Mucosa of descending colon (tissue), 3 donors: ENCODE measurements around the gene CEP41. TPM values are rescaled to one million over a fixed set of nuclear protein-coding genes. Genes with fewer than 3 reads are reported as not detected.
"Not testable (repeated sequence)": the region's sequence is repeated elsewhere in the genome, so short reads cannot be mapped to it uniquely, and the experiment has no call there.

ENCODE experiments used
- ATAC-seq: fragments of 200-7000 bp; cut with Tn5 transposase; one replicate; pipeline ENCODE4 v1.9.1; 2020; ENCODE audit warnings: mild to moderate bottlenecking, moderate library complexity
- DNase-seq, 3 donors: peaks; one replicate each; pipeline ENCODE4 v3.0.0-alpha.2; 2020
- H3K36me3 ChIP-seq: fragments of 200-600 bp; one replicate; pipeline ENCODE4 v1.8.0; 2021; ENCODE audit warnings: low read depth, mild to moderate bottlenecking
- H3K4me1 ChIP-seq: fragments of 200-600 bp; one replicate; pipeline ENCODE4 v1.8.0; 2021; ENCODE audit warnings: low read depth, mild to moderate bottlenecking
- H3K4me3 ChIP-seq: fragments of 200-600 bp; one replicate; pipeline ENCODE4 v1.8.0; 2021; ENCODE audit warnings: mild to moderate bottlenecking
- H3K9me3 ChIP-seq: fragments of 200-600 bp; one replicate; pipeline ENCODE4 v1.8.0; 2021; ENCODE audit warnings: mild to moderate bottlenecking
- intact Hi-C, 2 donors: fragments of 100-400 bp; cut with DNase I in 1 of 2; cut with micrococcal nuclease in 1 of 2; formaldehyde crosslinking; loops; one replicate each; pipeline versions ENCODE4 v1.11.0 to v1.11.1; 2022; cut with DNase I, micrococcal nuclease
- total RNA-seq, 3 donors: library from RNA; stranded (reverse); fragmentation: NEBNext Ultra II Directional in 2 of 3; extraction: Animal tissue kit (Norgen Biotek cat#: 25700) in 2 of 3; gene quantifications; one replicate each; pipeline versions ENCODE4 v1.2.1 to v1.2.4, GENCODE V29; 2021 to 2023
- TF ChIP-seq, protein P1 (sequence below): fragments of 200-600 bp; IDR thresholded peaks from one replicate; pipeline ENCODE4 v1.8.0; 2022; ENCODE audit warnings: antibody characterized with exemption, mild to moderate bottlenecking
- donor health status: DM: no; HTN: no; CAD: no; lungs with moderate emphysema.
- donor health status: DM: no; HTN: no; CAD: no.
- donor health status: DM: no; HTN: yes; CAD: no.

CEP41 gene
- total RNA-seq, 3 donors from 2014 or later, result 6.4 to 8.3 (median 6.6) TPM

DNA sequence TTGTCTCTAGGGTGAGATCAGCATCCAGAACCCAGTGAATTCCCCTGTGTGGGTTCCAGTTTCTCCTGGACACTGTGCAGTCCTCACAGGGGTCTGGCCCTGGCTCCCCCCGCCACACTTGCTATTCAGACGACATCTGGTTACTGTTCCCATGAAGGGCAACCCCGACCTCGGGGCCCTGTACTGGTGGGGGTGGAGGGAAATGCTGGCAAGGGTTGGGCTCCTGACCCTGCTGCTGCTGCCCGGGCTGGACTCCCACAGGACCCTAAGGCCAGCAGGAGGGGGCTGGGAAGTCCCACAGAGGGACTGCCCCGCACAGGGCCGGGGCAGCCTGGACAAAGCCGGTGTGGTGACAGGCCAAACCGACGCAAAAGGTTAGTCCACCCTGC lies 61.3 kb downstream of the CEP41 start:
- intact Hi-C loops, result no loop called here
- Histone ChIP-seq H3K9me3 (peaks cover 6% of the 10 kb centered on the region), H3K36me3 (no peaks in the 10 kb centered on the region), H3K4me3 (no peak overlapping the region), H3K4me1 (no peaks in the 10 kb centered on the region)
- ATAC-seq (no peak), DNase-seq (no peak)
- TF ChIP-seq, protein P1, sequence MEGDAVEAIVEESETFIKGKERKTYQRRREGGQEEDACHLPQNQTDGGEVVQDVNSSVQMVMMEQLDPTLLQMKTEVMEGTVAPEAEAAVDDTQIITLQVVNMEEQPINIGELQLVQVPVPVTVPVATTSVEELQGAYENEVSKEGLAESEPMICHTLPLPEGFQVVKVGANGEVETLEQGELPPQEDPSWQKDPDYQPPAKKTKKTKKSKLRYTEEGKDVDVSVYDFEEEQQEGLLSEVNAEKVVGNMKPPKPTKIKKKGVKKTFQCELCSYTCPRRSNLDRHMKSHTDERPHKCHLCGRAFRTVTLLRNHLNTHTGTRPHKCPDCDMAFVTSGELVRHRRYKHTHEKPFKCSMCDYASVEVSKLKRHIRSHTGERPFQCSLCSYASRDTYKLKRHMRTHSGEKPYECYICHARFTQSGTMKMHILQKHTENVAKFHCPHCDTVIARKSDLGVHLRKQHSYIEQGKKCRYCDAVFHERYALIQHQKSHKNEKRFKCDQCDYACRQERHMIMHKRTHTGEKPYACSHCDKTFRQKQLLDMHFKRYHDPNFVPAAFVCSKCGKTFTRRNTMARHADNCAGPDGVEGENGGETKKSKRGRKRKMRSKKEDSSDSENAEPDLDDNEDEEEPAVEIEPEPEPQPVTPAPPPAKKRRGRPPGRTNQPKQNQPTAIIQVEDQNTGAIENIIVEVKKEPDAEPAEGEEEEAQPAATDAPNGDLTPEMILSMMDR, result no peak

- no peak for ATAC-seq
- intact Hi-C loops, result no loop called here
Measured at GRCh38 chr7:130379019-130379418, 61.8 kb downstream of the CEP41 start.

DNA sequence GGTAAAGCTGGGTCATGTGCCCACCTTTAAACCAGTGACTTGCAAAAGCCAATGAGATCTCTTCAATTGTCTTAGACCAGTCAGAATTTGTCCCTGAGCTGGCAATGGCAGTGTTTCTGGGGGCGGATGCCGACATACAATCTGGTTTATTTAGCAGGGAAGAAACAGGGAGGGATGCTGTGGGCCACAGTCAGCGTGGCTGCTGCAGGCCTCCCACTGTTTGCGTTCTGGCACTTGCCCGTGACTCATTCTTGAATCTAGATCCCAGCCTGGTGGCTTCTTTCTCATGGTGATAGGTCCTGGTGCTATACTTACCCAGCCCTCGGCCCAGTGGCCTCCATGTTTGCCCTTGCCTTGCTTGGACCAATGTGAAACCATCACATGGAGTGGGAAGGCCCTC lies 63.6 kb downstream of the CEP41 start:
- TF ChIP-seq, protein P1, result no peak
- H3K4me1 ChIP-seq, result no peaks in the 10 kb centered on the region
- DNase-seq (no peak), ATAC-seq (no peak)
- peaks cover 6% of the 10 kb centered on the region for H3K9me3 ChIP-seq
- H3K36me3 ChIP-seq, result no peaks in the 10 kb centered on the region
- intact Hi-C loops, result no loop called here
- H3K4me3 ChIP-seq, result no peak overlapping the region

More at GRCh38 chr7:130379019-130379418, 61.8 kb downstream of the CEP41 start:
- no peaks in the 10 kb centered on the region for H3K4me1 ChIP-seq
- peaks cover 6% of the 10 kb centered on the region for H3K9me3 ChIP-seq
- DNase-seq, result no peak
- TF ChIP-seq, protein P1, result no peak
- H3K36me3 ChIP-seq, result no peaks in the 10 kb centered on the region
- no peak overlapping the region for H3K4me3 ChIP-seq

DNA sequence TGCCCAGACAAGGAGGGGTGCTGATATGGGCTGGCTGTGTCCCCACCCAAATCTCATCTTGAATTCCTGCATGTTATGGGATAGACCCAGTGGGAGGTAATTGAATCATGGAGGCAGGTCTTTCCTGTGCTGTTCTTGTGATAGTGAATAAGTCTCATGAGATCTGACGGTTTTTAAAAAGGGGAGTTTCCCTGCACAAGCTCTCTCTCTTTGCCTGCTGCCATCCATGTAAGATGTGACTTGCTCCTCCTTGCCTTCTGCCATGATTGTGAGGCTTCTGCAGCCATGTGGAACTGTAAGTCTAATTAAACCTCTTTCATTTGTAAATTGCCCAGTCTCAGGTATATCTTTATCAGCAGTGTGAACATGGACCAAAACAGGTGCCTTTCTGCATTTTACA lies 64.4 kb downstream of the CEP41 start:
- DNase-seq, H3K36me3 ChIP-seq, ATAC-seq, H3K9me3 ChIP-seq, H3K4me1 ChIP-seq, intact Hi-C loops, H3K4me3 ChIP-seq: not testable (repeated sequence)

DNA sequence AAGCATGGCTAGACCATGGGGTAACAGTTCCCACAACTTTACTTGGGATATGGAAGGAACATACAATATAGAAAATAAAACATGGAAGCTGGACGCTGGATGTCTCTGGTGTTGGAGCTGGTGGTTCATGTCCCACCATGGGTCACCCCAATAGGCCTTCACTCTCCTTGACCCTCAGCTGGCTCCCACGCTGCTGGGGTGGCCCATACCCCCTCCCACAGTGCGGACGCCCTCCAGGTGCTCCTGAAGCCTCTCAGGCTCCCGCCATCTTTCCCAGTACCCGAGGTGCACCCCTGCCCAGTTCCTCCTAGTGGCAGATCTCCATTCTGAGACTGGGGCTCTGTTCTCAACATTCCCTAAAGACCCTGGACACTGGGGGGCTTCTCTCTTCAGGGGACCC lies 66.3 kb downstream of the CEP41 start:
- H3K4me3 ChIP-seq, result no peak overlapping the region
- intact Hi-C loops, result no loop called here
- H3K4me1 ChIP-seq, result no peaks in the 10 kb centered on the region
- TF ChIP-seq, protein P1, result no peak
- DNase-seq, result no peak
- H3K9me3 ChIP-seq, result peaks cover 6% of the 10 kb centered on the region
- no peaks in the 10 kb centered on the region for H3K36me3 ChIP-seq
- no peak for ATAC-seq

DNA sequence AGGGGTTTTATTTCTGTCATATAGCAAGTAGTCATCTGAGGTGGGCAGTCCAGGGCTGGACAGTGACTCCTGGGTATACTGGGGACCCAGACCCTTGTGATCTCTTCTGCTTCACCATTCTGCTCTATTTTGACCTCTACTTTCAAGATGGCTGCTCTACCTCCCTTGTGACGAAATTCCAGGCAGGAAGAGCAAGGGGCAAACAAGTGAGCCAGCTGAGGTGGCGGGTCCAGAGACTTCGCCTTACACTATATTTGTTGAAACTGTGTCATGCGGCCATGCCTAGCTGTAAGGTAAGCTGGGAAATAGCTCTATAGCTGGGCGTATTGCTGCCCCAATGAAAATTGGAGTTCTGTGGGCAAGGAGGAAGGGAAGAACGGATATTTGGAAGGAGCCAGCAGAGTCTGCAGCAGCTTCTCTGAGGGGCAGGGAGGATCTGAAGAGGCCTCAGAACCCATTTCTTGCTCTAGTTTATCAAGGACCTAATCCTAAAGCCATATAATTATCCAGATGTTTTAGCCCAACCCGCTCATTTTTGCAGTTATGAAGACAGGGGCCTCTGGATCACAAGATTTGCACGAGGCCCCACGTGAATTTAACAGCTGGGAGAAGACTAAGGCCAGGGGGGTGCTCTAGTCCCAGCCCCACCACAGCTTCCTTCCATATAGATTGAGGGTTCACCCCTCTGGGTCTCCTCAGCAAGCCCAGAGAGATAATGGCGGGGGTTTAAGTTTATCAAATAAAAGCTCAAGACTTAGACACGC lies 68.2 kb downstream of the CEP41 start:
- Histone ChIP-seq H3K4me1 (peaks cover 4% of the 10 kb centered on the region), H3K36me3 (no peaks in the 10 kb centered on the region), H3K9me3 (peaks cover 6% of the 10 kb centered on the region), H3K4me3 (no peak overlapping the region)
- TF ChIP-seq, protein P1, result no peak
- intact Hi-C loops, result no loop called here
- no peak for ATAC-seq
- no peak for DNase-seq
